ENCODE measurements around the gene ST8SIA1. TPM values are rescaled to one million over a fixed set of nuclear protein-coding genes. Genes with fewer than 3 reads are reported as not detected.

The ST8SIA1 gene
- total RNA-seq, 1 experiment from 2014 or later = not detected

DNA sequence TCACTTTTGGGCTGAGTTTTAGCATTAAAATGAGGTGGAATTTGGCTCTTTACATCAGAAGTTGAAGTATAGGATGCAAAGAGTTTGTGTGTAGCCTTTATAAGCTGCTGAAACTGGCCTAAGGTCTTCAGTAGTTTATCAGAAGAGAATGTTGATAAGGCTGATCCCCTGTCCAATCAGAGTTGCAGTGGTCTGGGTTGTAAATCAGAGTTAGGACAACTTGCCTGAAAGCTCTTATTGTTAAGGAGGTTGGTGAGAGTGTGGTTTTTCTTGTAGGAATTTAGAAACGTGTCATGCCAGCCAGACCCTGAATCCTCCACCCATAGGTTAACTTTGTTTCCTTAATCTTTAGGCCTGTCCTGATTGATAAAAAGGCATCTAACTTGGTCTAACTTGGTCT is 143.5 kb downstream of the ST8SIA1 start:
- CTCF ChIA-PET = no interaction called here
- no peak overlapping the region for H2AFZ ChIP-seq (ENCODE audit: low read depth, low read length, poor library complexity, severe bottlenecking)
- intact Hi-C loops (cut with micrococcal nuclease) = no loop called here
- no peak overlapping the region for H3K4me2 ChIP-seq (ENCODE audit: low read length)
- no peaks in the 10 kb centered on the region for H3K79me2 ChIP-seq (ENCODE audit: insufficient read depth, low read length)
- no peak overlapping the region for H3K27ac ChIP-seq (ENCODE audit: low read depth, low read length)
- no peak overlapping the region for H3K9ac ChIP-seq (ENCODE audit: low read length)
- no peak for ATAC-seq
- H3K36me3 ChIP-seq (ENCODE audit: control insufficient read depth in 1 of 2, insufficient read depth in 2 of 2, low read length in 2 of 2) = no peaks in the 10 kb centered on the region
- no TSS peak for BruUV-seq (replicated peaks)
- no peaks in the 10 kb centered on the region for H3K9me2 ChIP-seq (ENCODE audit: insufficient read depth)
- POLR2A ChIA-PET = no interaction called here
- no peak overlapping the region for H3K4me3 ChIP-seq (replicated peaks in 1 of 2; ENCODE audit: low read depth in 1 of 2, low read length in 2 of 2)
- no peak for TF ChIP-seq POLR2AphosphoS5 (IDR thresholded peaks at IDR 0.05; ENCODE audit: low read depth, low read length)
- no peak for TF ChIP-seq EZH2 (IDR thresholded peaks at IDR 0.05)
- no peak for TF ChIP-seq CEBPB (IDR thresholded peaks at IDR 0.05; ENCODE audit: low read depth)
- no peak for TF ChIP-seq SP1 (IDR thresholded peaks at IDR 0.05; ENCODE audit: low read depth)
- TF ChIP-seq EGR1 (IDR thresholded peaks at IDR 0.05; ENCODE audit: low read depth) = no peak
- TF ChIP-seq POLR2A (IDR thresholded peaks at IDR 0.05; ENCODE audit: borderline replicate concordance, extremely low read depth, insufficient read depth, insufficient read length) = no peak
- no peak for TF ChIP-seq YY1 (IDR thresholded peaks at IDR 0.05; ENCODE audit: extremely low read depth, insufficient replicate concordance, low read depth, low read length)
- no peak for TF ChIP-seq REST (IDR thresholded peaks at IDR 0.05; ENCODE audit: low read depth)
- TF ChIP-seq ZFX (IDR thresholded peaks at IDR 0.05) = no peak
- TF ChIP-seq, protein P1, sequence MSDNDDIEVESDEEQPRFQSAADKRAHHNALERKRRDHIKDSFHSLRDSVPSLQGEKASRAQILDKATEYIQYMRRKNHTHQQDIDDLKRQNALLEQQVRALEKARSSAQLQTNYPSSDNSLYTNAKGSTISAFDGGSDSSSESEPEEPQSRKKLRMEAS (IDR thresholded peaks at IDR 0.05) = no peak
- no peak for TF ChIP-seq ZNF274 (IDR thresholded peaks at IDR 0.05; ENCODE audit: low read depth, low read length)
- no peak for TF ChIP-seq FOSL1 (IDR thresholded peaks at IDR 0.05; ENCODE audit: low read depth)
- TF ChIP-seq RAD21 (IDR thresholded peaks at IDR 0.05; ENCODE audit: low read depth) = no peak
- no peak for TF ChIP-seq TCF7L2 (IDR thresholded peaks at IDR 0.05; ENCODE audit: borderline replicate concordance, extremely low read depth, insufficient read depth, insufficient read length)
- TF ChIP-seq CBX3 (IDR thresholded peaks at IDR 0.05; ENCODE audit: low read depth) = no peak
- no peaks in the 10 kb centered on the region for H3K4me1 ChIP-seq (ENCODE audit: control insufficient read depth in 1 of 2, insufficient read depth in 2 of 2, low read length in 2 of 2)
- H3K9me3 ChIP-seq (ENCODE audit: control insufficient read depth in 1 of 2, insufficient read depth in 1 of 2, low read depth in 1 of 2, low read length in 2 of 2) = no peaks in the 10 kb centered on the region
- no peak for DNase-seq (ENCODE audit: low read depth, low spot score)
- RAD21 ChIA-PET (ENCODE audit: low non-redundant PET in 1 of 2, low total read pairs in 2 of 2, uncharacterized antibody in 2 of 2, unreplicated experiment in 2 of 2) = no interaction called here
- 0 out of 2 replicates have a peak, but pooled peaks cover 4% of the 10 kb centered on the region for H3K27me3 ChIP-seq (ENCODE audit: insufficient read depth, low read length)
- H4K20me1 ChIP-seq (ENCODE audit: insufficient read depth) = no peaks in the 10 kb centered on the region
